Measurements from ENCODE around the gene ARID2. TPM values are rescaled to one million over a fixed set of nuclear protein-coding genes. Genes with fewer than 3 reads are reported as not detected.

The ARID2 gene
- total and polyA plus RNA-seq, 10 of the 15 experiments (the other 5 are each of a cell fraction or from before 2014, with no cell fraction given) = 9.2 to 29.8 (median 20.3) TPM

DNA sequence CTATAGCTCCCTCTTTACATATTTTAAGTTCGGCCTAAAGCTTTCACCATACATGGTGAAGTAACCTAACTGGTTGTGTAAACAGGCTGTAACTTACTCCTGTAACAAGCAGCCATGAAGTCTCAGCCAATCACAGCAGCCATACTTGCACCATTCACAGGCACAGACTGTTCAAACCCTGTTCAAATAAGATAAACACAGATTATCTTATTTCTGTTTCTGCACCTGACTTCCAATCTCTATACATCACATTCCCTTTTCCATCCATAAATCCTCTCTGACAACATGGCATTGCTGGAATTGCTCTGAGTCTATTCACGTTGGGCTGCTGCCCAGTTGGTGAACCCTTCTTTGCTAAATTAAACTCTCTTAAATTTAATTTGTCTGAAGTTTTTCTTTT lies 34.5 kb upstream of the ARID2 start (continued):
- no peak for TF ChIP-seq RBBP5 (conservative IDR thresholded peaks at IDR 0.05)

- SMC1A ChIA-PET (ENCODE audit: uncharacterized antibody, unreplicated experiment) = no interaction called here
- no peaks in the 10 kb centered on the region for H4K20me1 ChIP-seq (ENCODE audit: control insufficient read depth, insufficient read depth)
- intact Hi-C loops (cut with micrococcal nuclease; ENCODE audit: unreplicated experiment) (no loop called here), in situ Hi-C loops (cut with MboI) (no loop called here)
- RAD21 ChIA-PET (ENCODE audit: unreplicated experiment) = no interaction called here
- no TSS peak for BruUV-seq (replicated peaks)
- TF ChIP-seq CBX3 (IDR thresholded peaks at IDR 0.05; ENCODE audit: borderline replicate concordance, low read depth) (no peak), HDAC6 (IDR thresholded peaks at IDR 0.05; ENCODE audit: unreplicated experiment) (no peak), BHLHE40 (IDR thresholded peaks at IDR 0.05; ENCODE audit: borderline replicate concordance in 1 of 2, low read depth in 2 of 2, low read length in 1 of 2) (no peak), CEBPB (IDR thresholded peaks at IDR 0.05; ENCODE audit: borderline replicate concordance in 1 of 2, low read depth in 2 of 2, low read length in 2 of 2) (no peak), TCF12 (IDR thresholded peaks at IDR 0.05; ENCODE audit: low read depth, low read length) (no peak), IRF4 (IDR thresholded peaks at IDR 0.05; ENCODE audit: low read depth, low read length) (no peak), BACH1 (IDR thresholded peaks at IDR 0.05; ENCODE audit: borderline replicate concordance) (no peak), RELB (IDR thresholded peaks at IDR 0.05; ENCODE audit: low read depth) (no peak), FOS (IDR thresholded peaks at IDR 0.05; ENCODE audit: borderline replicate concordance, extremely low read depth, insufficient read length) (no peak), ATF3 (IDR thresholded peaks at IDR 0.05; ENCODE audit: borderline replicate concordance, extremely low read depth, low read depth, low read length) (no peak), IKZF2 (IDR thresholded peaks at IDR 0.05) (no peak), RAD51 (IDR thresholded peaks at IDR 0.05) (no peak), POLR2AphosphoS2 (IDR thresholded peaks at IDR 0.05; ENCODE audit: low read depth, low read length) (no peak), MYB (IDR thresholded peaks at IDR 0.05; ENCODE audit: borderline replicate concordance, low read depth, low read length) (no peak), RB1 (IDR thresholded peaks at IDR 0.05; ENCODE audit: borderline replicate concordance) (no peak), CBX5 (IDR thresholded peaks at IDR 0.05; ENCODE audit: low read depth) (no peak), SMC3 (IDR thresholded peaks at IDR 0.05; ENCODE audit: borderline replicate concordance, low read length) (no peak)
- TF ChIP-seq, protein P1, sequence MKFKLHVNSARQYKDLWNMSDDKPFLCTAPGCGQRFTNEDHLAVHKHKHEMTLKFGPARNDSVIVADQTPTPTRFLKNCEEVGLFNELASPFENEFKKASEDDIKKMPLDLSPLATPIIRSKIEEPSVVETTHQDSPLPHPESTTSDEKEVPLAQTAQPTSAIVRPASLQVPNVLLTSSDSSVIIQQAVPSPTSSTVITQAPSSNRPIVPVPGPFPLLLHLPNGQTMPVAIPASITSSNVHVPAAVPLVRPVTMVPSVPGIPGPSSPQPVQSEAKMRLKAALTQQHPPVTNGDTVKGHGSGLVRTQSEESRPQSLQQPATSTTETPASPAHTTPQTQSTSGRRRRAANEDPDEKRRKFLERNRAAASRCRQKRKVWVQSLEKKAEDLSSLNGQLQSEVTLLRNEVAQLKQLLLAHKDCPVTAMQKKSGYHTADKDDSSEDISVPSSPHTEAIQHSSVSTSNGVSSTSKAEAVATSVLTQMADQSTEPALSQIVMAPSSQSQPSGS (IDR thresholded peaks at IDR 0.05; ENCODE audit: low read length) = no peak
- H3K9ac ChIP-seq (ENCODE audit: control insufficient read depth, insufficient read depth, low read length) = no peak overlapping the region
- H3K4me3 ChIP-seq = no peak overlapping the region
- DNase-seq (ENCODE audit: low read depth, low spot score) (no peak), ATAC-seq (no peak), FAIRE-seq (no peak)
- no peaks in the 10 kb centered on the region for H3K79me2 ChIP-seq (ENCODE audit: control insufficient read depth, insufficient read depth, low read length)
- H3K27me3 ChIP-seq (replicated peaks in 1 of 2; ENCODE audit: control insufficient read depth in 2 of 2, insufficient read depth in 2 of 2, low read length in 1 of 2) = no peaks in the 10 kb centered on the region; a peak in 1 of 4 replicates
- no peak overlapping the region for H3K4me2 ChIP-seq (ENCODE audit: control insufficient read depth, insufficient read depth)
- H3K4me1 ChIP-seq (ENCODE audit: control insufficient read depth, insufficient read depth, low read length) = no peaks in the 10 kb centered on the region
- CTCF ChIA-PET = interaction anchor here (0.6 to 0.9 kb wide), 2 partner anchors 45 to 50 kb away, joined by 3 read pairs; no protein-coding TSS in a partner anchor
- no peak overlapping the region for H3K27ac ChIP-seq (ENCODE audit: control insufficient read depth, insufficient read depth)
- POLR2A ChIA-PET = interaction anchor here (0.5 kb wide), 1 partner anchor 19 kb away, joined by 3 read pairs; no protein-coding TSS in a partner anchor
- no peaks in the 10 kb centered on the region; the same call in 2 of the 3 replicates for H3K9me3 ChIP-seq (replicated peaks; ENCODE audit: control insufficient read depth, insufficient read depth, low read length)
- H2AFZ ChIP-seq (ENCODE audit: control insufficient read depth, low read depth, low read length) = no peak overlapping the region
- no peaks in the 10 kb centered on the region for H3K36me3 ChIP-seq (ENCODE audit: control insufficient read depth in 2 of 2, insufficient read depth in 2 of 2, low read length in 1 of 2)
These were observed 33.9 kb upstream of the ARID2 start for GRCh38 chr12:45695606-45696005.
